Testis (tissue), 2 donors: ENCODE results near the gene VAPB.
A peak's percentile ranks its signal among the peaks of the same experiment; 100 is the strongest.

Source experiments
- CTCF ChIP-seq, 3 experiments: fragments of 450-650 bp in 2 of 3; fragments of 200-600 bp in 1 of 3; sonication (generic) in 1 of 3; IDR thresholded peaks; one replicate each; pipeline ENCODE4 v1.5.1; 2016 to 2019; ENCODE audit warnings: antibody characterized with exemption in 3 of 3, mild to moderate bottlenecking in 2 of 3, moderate library complexity in 1 of 3
- POLR2A ChIP-seq: fragments of 450-650 bp; IDR thresholded peaks from one replicate; pipeline ENCODE4 v1.6.1; 2017; ENCODE audit warnings: antibody characterized with exemption, mild to moderate bottlenecking, moderate library complexity

- TF ChIP-seq CTCF (IDR thresholded peaks at IDR 0.05) (peak in 2 of 3 experiments; percentile 16 to 46), POLR2A (no peak)
Observed at GRCh38 chr20:58447511-58448391, 58.7 kb downstream of the VAPB start.
